ENCODE results near the gene RCVRN.

The RCVRN gene

DNA sequence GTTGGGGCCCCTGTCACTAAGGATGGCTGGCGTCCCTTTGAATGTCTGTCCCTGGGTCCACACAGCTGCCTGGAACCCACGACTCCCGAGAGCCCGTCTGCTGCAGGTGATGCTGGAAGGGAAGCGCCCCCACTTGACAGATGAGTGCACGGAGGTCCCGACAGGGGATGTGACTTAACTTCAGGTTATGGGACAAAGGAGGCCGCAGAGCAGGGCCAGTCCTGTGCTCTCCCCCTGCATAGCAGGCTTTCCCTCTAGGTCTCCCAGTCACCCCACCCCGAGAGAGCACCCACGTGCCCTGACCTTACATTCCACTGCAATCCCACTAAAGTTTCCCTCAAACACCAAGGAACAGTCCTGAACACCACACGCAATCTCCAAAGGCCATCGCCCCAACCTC is 6.0 kb upstream of the RCVRN start:
- no peak overlapping the region for H3K27ac ChIP-seq (ENCODE audit: low read length)
- H3K27me3 ChIP-seq (ENCODE audit: control insufficient read depth in 1 of 2, insufficient read depth in 2 of 2, low read length in 2 of 2): peaks cover 0 to 3% of the 10 kb centered on the region in 2 donors

DNA sequence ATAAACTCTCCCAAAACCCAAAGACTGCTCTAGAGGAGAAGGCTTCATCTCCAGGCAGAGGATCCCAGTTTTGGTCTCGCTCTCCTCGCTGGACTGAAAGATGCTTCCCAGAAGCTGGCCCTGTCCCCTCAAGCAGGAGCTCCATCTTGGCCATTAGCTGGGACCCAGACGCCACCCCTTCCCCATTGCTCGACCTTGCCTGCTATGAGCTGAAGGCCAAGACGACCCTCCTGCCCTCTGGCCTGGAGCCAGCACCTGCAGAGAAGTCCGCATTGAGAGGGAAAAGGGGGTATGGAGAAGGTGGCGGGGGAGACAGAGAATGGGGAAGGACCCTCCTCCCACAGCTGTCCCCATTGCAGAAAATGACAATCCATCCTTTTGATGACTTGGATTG is 3.6 kb upstream of the RCVRN start:
- peaks cover 0 to 3% of the 10 kb centered on the region in 2 donors for H3K27me3 ChIP-seq (ENCODE audit: control insufficient read depth in 1 of 2, insufficient read depth in 2 of 2, low read length in 2 of 2)
- H3K4me1 ChIP-seq (ENCODE audit: control insufficient read depth, insufficient read depth, low read length): peaks cover 10% of the 10 kb centered on the region
- H3K4me3 ChIP-seq (ENCODE audit: low read length in 2 of 2): no peak overlapping the region
- H3K36me3 ChIP-seq (ENCODE audit: control insufficient read depth in 2 of 2, insufficient read depth in 2 of 2, low read length in 2 of 2): no peaks in the 10 kb centered on the region
- no peak overlapping the region for H3K27ac ChIP-seq (ENCODE audit: low read length)
- H3K9ac ChIP-seq (ENCODE audit: low read length in 2 of 2): no peak overlapping the region
- H3K9me3 ChIP-seq (ENCODE audit: control insufficient read depth in 2 of 2, low read length in 2 of 2): no peaks in the 10 kb centered on the region

More for the DNA sequence above, 6.0 kb upstream of the RCVRN start:
- H3K4me3 ChIP-seq (ENCODE audit: low read length in 2 of 2): no peak overlapping the region
- H3K4me1 ChIP-seq (ENCODE audit: control insufficient read depth, insufficient read depth, low read length): peaks cover 10% of the 10 kb centered on the region
- no peaks in the 10 kb centered on the region for H3K9me3 ChIP-seq (ENCODE audit: control insufficient read depth in 2 of 2, low read length in 2 of 2)
- H3K36me3 ChIP-seq (ENCODE audit: control insufficient read depth in 2 of 2, insufficient read depth in 2 of 2, low read length in 2 of 2): no peaks in the 10 kb centered on the region
- no peak overlapping the region for H3K9ac ChIP-seq (ENCODE audit: low read length in 2 of 2)

GRCh38 chr17:9907883-9908648 is 3.0 kb upstream of the RCVRN start:
- Histone ChIP-seq H3K9ac (ENCODE audit: low read length in 2 of 2) (no peak overlapping the region), H3K36me3 (ENCODE audit: control insufficient read depth in 2 of 2, insufficient read depth in 2 of 2, low read length in 2 of 2) (no peaks in the 10 kb centered on the region), H3K27me3 (ENCODE audit: control insufficient read depth in 1 of 2, insufficient read depth in 2 of 2, low read length in 2 of 2) (peaks cover 0 to 3% of the 10 kb centered on the region in 2 donors), H3K4me1 (ENCODE audit: control insufficient read depth, insufficient read depth, low read length) (peaks cover 10% of the 10 kb centered on the region), H3K9me3 (ENCODE audit: control insufficient read depth in 2 of 2, low read length in 2 of 2) (no peaks in the 10 kb centered on the region), H3K4me3 (ENCODE audit: low read length in 2 of 2) (no peak overlapping the region), H3K27ac (ENCODE audit: low read length) (no peak overlapping the region)

DNA sequence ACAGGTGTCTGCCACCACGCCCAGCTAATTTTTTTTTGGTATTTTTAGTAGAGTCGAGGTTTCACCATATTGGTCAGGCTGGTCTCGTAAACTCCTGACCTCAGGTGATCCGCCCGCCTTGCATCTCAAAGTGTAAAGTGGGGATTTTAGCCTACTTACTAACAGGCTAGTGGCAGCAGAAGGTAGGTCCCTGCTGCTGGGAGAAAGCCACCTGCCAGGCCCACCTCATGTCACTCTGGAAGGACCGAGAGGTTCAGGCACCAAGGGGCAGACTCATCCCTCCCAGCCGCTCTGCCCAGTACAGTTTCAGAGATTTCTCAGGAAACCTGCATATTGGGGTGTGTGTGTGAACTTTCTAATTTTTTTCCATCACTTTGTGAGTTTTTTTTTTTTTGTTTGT is 2.1 kb upstream of the RCVRN start:
- Histone ChIP-seq H3K27ac (ENCODE audit: low read length) (no peak overlapping the region), H3K36me3 (ENCODE audit: control insufficient read depth in 2 of 2, insufficient read depth in 2 of 2, low read length in 2 of 2) (no peaks in the 10 kb centered on the region), H3K4me1 (ENCODE audit: control insufficient read depth, insufficient read depth, low read length) (peaks cover 10% of the 10 kb centered on the region), H3K9me3 (ENCODE audit: control insufficient read depth in 2 of 2, low read length in 2 of 2) (no peaks in the 10 kb centered on the region), H3K9ac (ENCODE audit: low read length in 2 of 2) (no peak overlapping the region), H3K4me3 (ENCODE audit: low read length in 2 of 2) (no peak overlapping the region), H3K27me3 (ENCODE audit: control insufficient read depth in 1 of 2, insufficient read depth in 2 of 2, low read length in 2 of 2) (peaks cover 0 to 3% of the 10 kb centered on the region in 2 donors)

- H3K36me3 ChIP-seq (ENCODE audit: control insufficient read depth in 2 of 2, insufficient read depth in 2 of 2, low read length in 2 of 2): no peaks in the 10 kb centered on the region
- peaks cover 0 to 3% of the 10 kb centered on the region in 2 donors for H3K27me3 ChIP-seq (ENCODE audit: control insufficient read depth in 1 of 2, insufficient read depth in 2 of 2, low read length in 2 of 2)
- H3K9me3 ChIP-seq (ENCODE audit: control insufficient read depth in 2 of 2, low read length in 2 of 2): no peaks in the 10 kb centered on the region
- H3K4me3 ChIP-seq (ENCODE audit: low read length in 2 of 2): no peak overlapping the region
- H3K4me1 ChIP-seq (ENCODE audit: control insufficient read depth, insufficient read depth, low read length): peaks cover 10% of the 10 kb centered on the region
- no peak overlapping the region for H3K9ac ChIP-seq (ENCODE audit: low read length in 2 of 2)
- H3K27ac ChIP-seq (ENCODE audit: low read length): no peak overlapping the region
Measured at GRCh38 chr17:9906616-9907015, 1.5 kb upstream of the RCVRN start.

GRCh38 chr17:9905902-9906301 is 831 bp upstream of the RCVRN start:
- H3K27ac ChIP-seq (ENCODE audit: low read length): no peak overlapping the region
- H3K4me1 ChIP-seq (ENCODE audit: control insufficient read depth, insufficient read depth, low read length): peaks cover 10% of the 10 kb centered on the region
- H3K4me3 ChIP-seq (ENCODE audit: low read length in 2 of 2): no peak overlapping the region
- no peaks in the 10 kb centered on the region for H3K9me3 ChIP-seq (ENCODE audit: control insufficient read depth in 2 of 2, low read length in 2 of 2)
- no peak overlapping the region for H3K9ac ChIP-seq (ENCODE audit: low read length in 2 of 2)
- peaks cover 0 to 3% of the 10 kb centered on the region in 2 donors for H3K27me3 ChIP-seq (ENCODE audit: control insufficient read depth in 1 of 2, insufficient read depth in 2 of 2, low read length in 2 of 2)
- no peaks in the 10 kb centered on the region for H3K36me3 ChIP-seq (ENCODE audit: control insufficient read depth in 2 of 2, insufficient read depth in 2 of 2, low read length in 2 of 2)

DNA sequence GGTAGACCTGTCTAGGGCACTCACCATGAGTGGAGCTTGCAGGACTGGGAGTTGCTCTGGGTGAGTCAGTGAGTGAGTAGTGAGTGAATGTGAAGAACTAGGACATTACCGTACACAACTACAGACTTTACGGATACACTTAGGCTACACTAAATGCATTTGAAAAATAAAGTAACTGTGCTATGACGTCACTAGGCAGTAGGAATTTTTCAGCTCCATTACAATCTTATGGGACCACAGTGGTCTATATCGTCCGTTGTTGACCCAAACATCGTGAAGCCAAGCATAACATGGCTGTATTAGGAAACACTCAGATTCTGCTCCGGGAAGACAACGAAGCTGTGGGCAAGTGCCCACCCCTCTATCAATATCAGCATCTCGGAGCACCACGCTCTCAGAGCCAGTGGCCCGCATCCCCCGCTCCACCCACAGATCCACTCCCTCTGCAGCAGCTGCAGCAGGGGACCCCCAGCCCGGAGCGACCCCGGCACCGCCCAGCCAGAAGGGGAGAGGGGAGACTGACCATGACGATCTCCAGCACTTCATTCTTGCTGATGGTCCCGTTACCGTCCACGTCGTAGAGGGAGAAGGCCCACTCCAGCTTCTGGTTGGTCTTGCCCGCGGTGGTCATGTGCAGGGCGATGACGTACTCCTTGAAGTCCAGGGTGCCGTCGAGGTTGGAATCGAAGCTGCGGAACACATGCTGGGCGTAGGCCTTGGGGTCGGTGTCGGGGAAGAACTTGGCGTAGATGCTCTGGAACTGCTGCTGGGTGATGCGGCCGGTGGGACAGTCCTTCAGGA is 594 bp downstream of the RCVRN start:
- Histone ChIP-seq H3K36me3 (ENCODE audit: control insufficient read depth in 2 of 2, insufficient read depth in 2 of 2, low read length in 2 of 2) (no peaks in the 10 kb centered on the region), H3K4me3 (ENCODE audit: low read length in 2 of 2) (no peak overlapping the region), H3K27ac (ENCODE audit: low read length) (no peak overlapping the region), H3K4me1 (ENCODE audit: control insufficient read depth, insufficient read depth, low read length) (peaks cover 13% of the 10 kb centered on the region), H3K9me3 (ENCODE audit: control insufficient read depth in 2 of 2, low read length in 2 of 2) (no peaks in the 10 kb centered on the region), H3K9ac (ENCODE audit: low read length in 2 of 2) (no peak overlapping the region), H3K27me3 (ENCODE audit: control insufficient read depth in 1 of 2, insufficient read depth in 2 of 2, low read length in 2 of 2) (peaks cover 0 to 3% of the 10 kb centered on the region in 2 donors)

- H3K27me3 ChIP-seq (ENCODE audit: control insufficient read depth in 1 of 2, insufficient read depth in 2 of 2, low read length in 2 of 2): no peaks in the 10 kb centered on the region
- H3K9ac ChIP-seq (ENCODE audit: low read length in 2 of 2): no peak overlapping the region
- H3K9me3 ChIP-seq (ENCODE audit: control insufficient read depth in 2 of 2, low read length in 2 of 2): no peaks in the 10 kb centered on the region
- no peak overlapping the region for H3K27ac ChIP-seq (ENCODE audit: low read length)
- H3K4me3 ChIP-seq (ENCODE audit: low read length in 2 of 2): no peak overlapping the region
- H3K36me3 ChIP-seq (ENCODE audit: control insufficient read depth in 2 of 2, insufficient read depth in 2 of 2, low read length in 2 of 2): no peaks in the 10 kb centered on the region
- H3K4me1 ChIP-seq (ENCODE audit: control insufficient read depth, insufficient read depth, low read length): peaks cover 6% of the 10 kb centered on the region
Measured at GRCh38 chr17:9902120-9902519, 3.0 kb downstream of the RCVRN start.

DNA sequence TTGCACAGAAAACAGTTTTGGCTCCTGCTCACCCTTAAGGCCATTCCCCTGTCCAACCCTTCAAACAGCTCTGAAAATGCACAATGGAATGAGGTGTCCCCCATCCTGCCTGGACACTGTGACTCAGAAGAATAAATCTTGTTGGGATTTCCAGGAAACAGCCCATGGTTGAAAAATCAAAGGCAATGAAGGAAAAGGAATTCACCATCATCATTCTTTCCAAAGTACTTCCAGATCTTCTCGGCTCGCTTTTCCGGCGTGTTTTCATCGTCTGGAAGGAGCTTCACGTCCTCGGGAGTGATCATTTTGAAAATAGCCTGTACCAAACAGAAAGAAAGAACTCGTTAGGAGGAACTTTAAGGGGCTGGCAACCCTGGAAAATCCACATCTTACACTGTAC is 4.3 kb downstream of the RCVRN start:
- no peaks in the 10 kb centered on the region for H3K36me3 ChIP-seq (ENCODE audit: control insufficient read depth in 2 of 2, insufficient read depth in 2 of 2, low read length in 2 of 2)
- H3K9ac ChIP-seq (ENCODE audit: low read length in 2 of 2): no peak overlapping the region
- no peaks in the 10 kb centered on the region for H3K9me3 ChIP-seq (ENCODE audit: control insufficient read depth in 2 of 2, low read length in 2 of 2)
- H3K4me3 ChIP-seq (ENCODE audit: low read length in 2 of 2): peak overlapping the region in 1 of 2 donors; percentile 11
- H3K27me3 ChIP-seq (ENCODE audit: control insufficient read depth in 1 of 2, insufficient read depth in 2 of 2, low read length in 2 of 2): no peaks in the 10 kb centered on the region
- H3K27ac ChIP-seq (ENCODE audit: low read length): no peak overlapping the region
- peaks cover 6% of the 10 kb centered on the region for H3K4me1 ChIP-seq (ENCODE audit: control insufficient read depth, insufficient read depth, low read length)

DNA sequence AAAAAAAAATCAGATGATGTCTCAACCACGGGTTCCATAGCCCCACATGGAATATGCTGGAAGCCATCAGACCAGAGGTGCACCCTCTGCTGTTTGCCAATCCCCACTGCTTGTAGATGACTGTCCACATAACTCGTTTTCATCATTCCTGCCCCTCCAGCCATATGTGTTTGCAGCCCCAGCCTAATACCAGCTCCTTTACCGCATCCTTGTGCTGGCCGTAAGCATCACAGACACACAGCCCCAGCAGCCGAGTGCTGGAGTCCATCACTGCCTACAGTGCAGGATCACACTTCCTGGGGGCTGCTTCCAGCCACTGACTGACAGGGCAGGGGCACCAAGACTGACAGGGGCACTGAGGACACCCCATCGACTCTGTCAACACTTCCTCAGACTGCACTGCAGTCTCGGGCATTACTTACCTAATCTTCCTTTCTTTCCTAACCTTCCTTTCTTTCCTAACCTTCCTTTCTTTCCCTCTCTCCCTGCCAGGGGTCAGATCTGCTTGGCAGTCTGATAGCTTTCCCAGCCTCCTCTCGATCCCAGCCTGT is 5.0 kb downstream of the RCVRN start:
- Histone ChIP-seq H3K27ac (ENCODE audit: low read length) (peak overlapping the region; percentile 37), H3K36me3 (ENCODE audit: control insufficient read depth in 2 of 2, insufficient read depth in 2 of 2, low read length in 2 of 2) (no peaks in the 10 kb centered on the region), H3K9ac (ENCODE audit: low read length in 2 of 2) (no peak overlapping the region), H3K4me3 (ENCODE audit: low read length in 2 of 2) (no peak overlapping the region), H3K9me3 (ENCODE audit: control insufficient read depth in 2 of 2, low read length in 2 of 2) (no peaks in the 10 kb centered on the region), H3K27me3 (ENCODE audit: control insufficient read depth in 1 of 2, insufficient read depth in 2 of 2, low read length in 2 of 2) (no peaks in the 10 kb centered on the region), H3K4me1 (ENCODE audit: control insufficient read depth, insufficient read depth, low read length) (peaks cover 6% of the 10 kb centered on the region)
